22Rv1 (cell line): ENCODE data around the gene TNFRSF12A.

Experiments
- CTCF ChIP-seq: fragments of 450-650 bp; IDR thresholded peaks from 2 replicates; pipeline ENCODE4 v1.5.1; 2017; ENCODE audit warnings: mild to moderate bottlenecking
- ZFX ChIP-seq: fragments of 450-650 bp; IDR thresholded peaks from 2 replicates; pipeline ENCODE4 v1.6.1; 2017; ENCODE audit warnings: antibody characterized with exemption, borderline replicate concordance

- TF ChIP-seq CTCF (no peak), ZFX (no peak)
Measured at GRCh38 chr16:3035289-3035971, 15.3 kb downstream of the TNFRSF12A start.
